Measurements from ENCODE around the gene FSD1.
"Not testable (repeated sequence)": the region's sequence is repeated elsewhere in the genome, so short reads cannot be mapped to it uniquely, and the experiment has no call there.

FSD1 gene

GRCh38 chr19:4304538-4305256 lies at the start of gene FSD1:
FSD1 (plus strand) TSS chr19:4304598; CDS start chr19:4304747, 149 bp downstream.
- DNase-seq: peak in 29 of 51 donors; percentile 1 to 63 (median 21)

GRCh38 chr19:4256563-4256962 lies 47.8 kb upstream of the FSD1 start:
- DNase-seq: no peak

GRCh38 chr19:4257025-4257424 lies 47.4 kb upstream of the FSD1 start:
- DNase-seq: no peak

- no peak for DNase-seq
Observed at GRCh38 chr19:4258181-4258580, 46.2 kb upstream of the FSD1 start.

GRCh38 chr19:4260613-4261191 lies 43.7 kb upstream of the FSD1 start:
- DNase-seq: no peak

- no peak for DNase-seq
Observed at GRCh38 chr19:4264812-4265211, 39.6 kb upstream of the FSD1 start.

GRCh38 chr19:4266253-4267000 lies 38.0 kb upstream of the FSD1 start:
- DNase-seq: no peak

GRCh38 chr19:4267101-4267900 lies 37.1 kb upstream of the FSD1 start:
- DNase-seq: peak in 16 of 51 donors; percentile 5 to 40 (median 18)

GRCh38 chr19:4267901-4268815 lies 36.2 kb upstream of the FSD1 start:
- no peak for DNase-seq

- no peak for DNase-seq
Observed at GRCh38 chr19:4268816-4269430, 35.5 kb upstream of the FSD1 start.

- no peak for DNase-seq
Observed at GRCh38 chr19:4272894-4273293, 31.5 kb upstream of the FSD1 start.

GRCh38 chr19:4274321-4274686 lies 30.1 kb upstream of the FSD1 start:
- DNase-seq: not testable (repeated sequence)

- no peak for DNase-seq
Observed at GRCh38 chr19:4277191-4277696, 27.2 kb upstream of the FSD1 start.

- no peak for DNase-seq
Observed at GRCh38 chr19:4278010-4278409, 26.4 kb upstream of the FSD1 start.

- peak in 3 of 51 donors; percentile 7 to 22 (median 21) for DNase-seq
Observed at GRCh38 chr19:4278419-4279266, 25.8 kb upstream of the FSD1 start, which contains the start of gene SHD. SHD (plus strand) TSS chr19:4279266; CDS start chr19:4280064, 798 bp downstream.

- DNase-seq: no peak
Observed at GRCh38 chr19:4279267-4279529, 25.2 kb upstream of the FSD1 start.

- DNase-seq: no peak
Observed at GRCh38 chr19:4279530-4280422, 24.6 kb upstream of the FSD1 start.

Measured in hypothalamus (tissue), 51 donors.